AG09309 (cell line): ENCODE results near the gene CLSTN1.

Experiments used
- DNase-seq: peaks from one replicate; pipeline ENCODE4 v3.0.0-alpha.2; 2010; ENCODE audit warnings: low read depth
- H3K4me3 ChIP-seq: 2 replicates; pipeline ENCODE4 v1.5.1; 2011; ENCODE audit warnings: mild to moderate bottlenecking, low read depth, low read length, moderate library complexity; ENCODE audit not compliant: control insufficient read depth
- TF ChIP-seq, protein P1 (sequence below): IDR thresholded peaks from 2 replicates; pipeline ENCODE4 v1.5.1; 2011; ENCODE audit warnings: mild to moderate bottlenecking, low read depth, low read length, inconsistent platforms; ENCODE audit not compliant: insufficient read depth, control insufficient read depth; ENCODE audit errors: missing control alignments

CLSTN1 gene

DNA sequence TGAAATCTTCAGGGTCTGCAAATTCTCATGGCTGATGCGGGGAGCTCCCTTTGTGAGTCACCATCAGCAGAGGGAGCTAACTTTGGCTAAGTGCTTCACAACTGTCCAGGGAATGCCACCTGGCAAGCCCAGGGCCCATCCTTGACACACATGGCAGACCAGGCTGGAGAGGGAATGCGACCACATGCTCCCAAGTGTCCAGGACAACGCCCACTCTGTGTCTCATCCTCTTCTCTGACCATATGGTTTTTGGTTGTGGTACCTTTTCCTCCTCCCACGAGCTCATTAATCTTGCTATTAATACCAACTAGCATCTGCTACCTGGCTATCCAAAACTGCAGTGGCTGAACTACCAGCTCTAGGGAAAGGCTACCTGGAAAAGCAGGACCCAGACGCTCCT is 37.1 kb upstream of the CLSTN1 start:
- H3K4me3 ChIP-seq: no peak overlapping the region
- TF ChIP-seq, protein P1, sequence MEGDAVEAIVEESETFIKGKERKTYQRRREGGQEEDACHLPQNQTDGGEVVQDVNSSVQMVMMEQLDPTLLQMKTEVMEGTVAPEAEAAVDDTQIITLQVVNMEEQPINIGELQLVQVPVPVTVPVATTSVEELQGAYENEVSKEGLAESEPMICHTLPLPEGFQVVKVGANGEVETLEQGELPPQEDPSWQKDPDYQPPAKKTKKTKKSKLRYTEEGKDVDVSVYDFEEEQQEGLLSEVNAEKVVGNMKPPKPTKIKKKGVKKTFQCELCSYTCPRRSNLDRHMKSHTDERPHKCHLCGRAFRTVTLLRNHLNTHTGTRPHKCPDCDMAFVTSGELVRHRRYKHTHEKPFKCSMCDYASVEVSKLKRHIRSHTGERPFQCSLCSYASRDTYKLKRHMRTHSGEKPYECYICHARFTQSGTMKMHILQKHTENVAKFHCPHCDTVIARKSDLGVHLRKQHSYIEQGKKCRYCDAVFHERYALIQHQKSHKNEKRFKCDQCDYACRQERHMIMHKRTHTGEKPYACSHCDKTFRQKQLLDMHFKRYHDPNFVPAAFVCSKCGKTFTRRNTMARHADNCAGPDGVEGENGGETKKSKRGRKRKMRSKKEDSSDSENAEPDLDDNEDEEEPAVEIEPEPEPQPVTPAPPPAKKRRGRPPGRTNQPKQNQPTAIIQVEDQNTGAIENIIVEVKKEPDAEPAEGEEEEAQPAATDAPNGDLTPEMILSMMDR: no peak
- DNase-seq: no peak

DNA sequence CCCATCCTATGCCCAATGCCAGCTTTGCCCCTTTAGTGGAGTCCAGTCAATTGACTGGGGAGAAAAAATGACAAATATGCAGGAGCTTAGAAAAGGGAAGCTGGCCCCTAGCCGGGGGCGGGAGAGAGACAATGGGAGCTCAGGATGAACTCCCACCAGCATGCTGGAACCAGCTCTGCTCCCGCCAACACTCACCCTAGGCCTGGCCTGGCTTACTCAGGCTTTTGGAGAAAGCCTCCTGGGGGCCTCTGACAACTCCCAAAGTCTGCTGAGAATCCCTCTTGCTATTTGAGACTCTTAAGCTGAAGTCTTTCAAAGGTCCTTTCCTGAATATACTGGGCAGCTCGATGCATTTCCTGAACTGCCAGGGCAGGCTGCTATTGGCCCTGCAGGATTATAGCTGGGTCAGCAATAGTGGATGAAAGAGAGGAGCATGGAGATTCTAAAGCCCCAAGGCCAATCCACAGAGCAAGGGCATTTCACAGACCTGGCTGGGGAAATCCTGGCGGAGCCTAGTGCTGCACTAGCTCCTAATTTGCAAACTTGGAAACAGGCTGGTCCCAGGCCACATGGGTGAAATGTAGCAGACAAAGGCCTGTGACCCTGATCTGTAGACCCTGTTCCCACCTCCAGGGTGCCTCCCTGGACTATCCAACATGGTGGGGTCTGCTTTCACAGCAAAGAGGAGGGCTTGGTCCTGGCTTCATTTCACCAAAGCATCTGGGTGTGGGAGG is 35.7 kb upstream of the CLSTN1 start:
- TF ChIP-seq, protein P1: no peak
- H3K4me3 ChIP-seq: no peak overlapping the region
- DNase-seq: no peak

DNA sequence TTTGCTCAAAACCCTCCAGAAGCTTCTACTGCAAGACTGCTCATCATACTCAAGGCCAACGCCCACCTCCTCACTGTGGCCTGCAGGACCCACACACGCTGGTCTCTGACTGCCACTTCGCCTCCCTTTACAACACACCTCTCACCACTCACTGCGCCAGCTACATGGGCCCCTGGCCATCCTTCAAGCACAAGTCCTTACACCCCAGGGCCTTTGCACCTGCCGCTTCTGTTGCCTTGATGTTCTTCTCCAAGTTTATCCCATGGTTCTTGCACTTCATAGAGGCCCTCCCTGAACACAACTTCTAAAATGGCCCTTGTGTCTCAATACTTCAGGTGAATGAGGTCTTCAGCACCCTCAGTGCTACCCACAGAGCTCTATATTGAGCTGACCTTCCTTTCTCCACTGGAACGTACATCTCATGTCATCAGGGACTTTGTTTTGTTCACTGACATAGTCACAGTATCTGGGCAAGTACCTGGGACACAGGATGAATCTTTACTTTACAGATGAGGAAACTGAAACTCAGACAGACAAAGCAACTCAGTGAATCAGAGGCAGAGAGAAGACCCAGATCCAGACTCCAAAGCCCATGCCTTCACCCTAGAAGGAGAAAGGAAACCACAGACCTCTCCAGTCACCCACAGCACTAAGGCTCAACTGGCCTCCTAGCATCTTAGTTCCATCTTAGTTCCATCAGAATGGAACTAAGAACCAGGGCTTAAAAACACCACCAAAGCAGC is 34.7 kb upstream of the CLSTN1 start:
- no peak for DNase-seq
- no peak overlapping the region for H3K4me3 ChIP-seq
- TF ChIP-seq, protein P1: no peak

DNA sequence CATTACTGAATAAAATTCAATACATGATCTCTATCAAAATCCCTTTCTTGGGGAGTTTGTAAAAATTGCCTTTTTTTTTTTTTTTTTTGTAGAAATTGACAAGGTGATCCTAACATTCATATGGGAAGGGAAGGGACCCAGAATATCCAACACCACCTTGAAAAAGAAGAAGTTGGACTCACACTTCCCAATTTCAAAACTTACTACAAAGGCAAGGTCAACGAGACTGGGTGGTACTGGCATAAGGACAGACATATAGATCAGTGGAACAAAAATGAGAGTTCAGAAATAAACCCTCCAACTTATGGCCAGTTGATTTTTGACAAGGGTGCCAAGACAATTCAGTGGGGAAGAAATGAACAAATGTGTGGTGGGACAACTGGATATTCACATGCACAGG is 31.4 kb upstream of the CLSTN1 start:
- DNase-seq: no peak
- H3K4me3 ChIP-seq: no peak overlapping the region
- TF ChIP-seq, protein P1: no peak

DNA sequence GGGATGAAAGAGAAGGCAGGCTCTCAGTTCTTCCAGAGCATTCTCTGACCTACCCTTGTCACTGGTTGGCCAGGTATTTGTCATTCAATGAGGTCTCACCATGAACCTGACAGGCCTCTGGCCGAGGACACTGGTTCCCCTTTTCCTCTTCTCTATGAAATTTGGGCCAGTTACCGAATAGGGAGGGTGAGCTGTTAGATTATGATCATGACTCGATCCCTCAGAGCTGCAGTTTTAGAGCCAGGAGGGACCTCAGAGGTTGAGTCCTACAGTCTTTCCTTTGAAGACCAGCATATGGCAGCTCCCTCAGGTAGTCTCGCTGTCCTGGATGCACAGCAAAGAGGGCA is 29.5 kb upstream of the CLSTN1 start:
- H3K4me3 ChIP-seq: no peak overlapping the region
- DNase-seq: no peak
- TF ChIP-seq, protein P1: no peak

DNA sequence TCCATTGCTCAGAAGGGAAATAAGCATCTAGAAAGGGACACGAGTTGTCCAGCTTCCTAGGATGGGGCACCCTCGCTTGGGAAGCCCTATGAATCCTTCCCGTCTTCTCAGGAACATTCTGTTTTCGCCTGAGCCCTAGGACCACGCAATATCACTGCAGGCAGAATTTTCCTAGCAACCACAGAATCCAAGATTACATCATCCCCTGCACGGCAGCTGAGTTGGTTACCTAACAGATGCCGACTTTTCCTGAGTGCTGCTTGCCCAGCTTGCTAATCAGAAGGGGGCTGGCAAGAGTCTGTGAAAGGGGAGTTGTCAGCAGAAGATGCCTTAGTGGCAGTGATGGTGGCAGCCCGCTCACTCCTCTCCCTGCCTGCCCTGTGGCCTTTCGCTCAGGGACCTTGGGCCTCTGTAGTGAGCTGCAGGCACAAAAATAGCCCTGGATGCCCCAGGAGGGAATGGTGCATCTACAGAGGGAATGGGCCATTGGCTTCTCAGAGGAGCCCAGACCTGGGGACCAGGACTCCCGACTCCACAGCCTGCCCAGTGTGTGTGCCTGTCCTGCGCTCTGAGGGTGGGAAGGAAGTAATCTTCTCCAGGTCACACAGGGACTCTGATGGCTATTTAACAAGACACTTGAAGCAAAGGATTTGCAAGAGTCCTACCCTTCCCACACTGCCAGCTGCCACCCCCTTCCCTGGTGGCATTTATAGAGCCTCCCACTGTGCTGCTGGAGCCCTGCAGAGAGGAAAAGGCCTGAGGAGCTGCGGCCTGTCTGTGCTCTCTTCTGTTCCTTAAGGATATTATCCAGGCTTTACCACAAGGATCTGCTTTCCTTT is 28.9 kb upstream of the CLSTN1 start:
- DNase-seq: peak; percentile 74
- TF ChIP-seq, protein P1: no peak
- H3K4me3 ChIP-seq: no peak overlapping the region
